Measurements from ENCODE around the gene IFI44.

IFI44 gene, protein sequence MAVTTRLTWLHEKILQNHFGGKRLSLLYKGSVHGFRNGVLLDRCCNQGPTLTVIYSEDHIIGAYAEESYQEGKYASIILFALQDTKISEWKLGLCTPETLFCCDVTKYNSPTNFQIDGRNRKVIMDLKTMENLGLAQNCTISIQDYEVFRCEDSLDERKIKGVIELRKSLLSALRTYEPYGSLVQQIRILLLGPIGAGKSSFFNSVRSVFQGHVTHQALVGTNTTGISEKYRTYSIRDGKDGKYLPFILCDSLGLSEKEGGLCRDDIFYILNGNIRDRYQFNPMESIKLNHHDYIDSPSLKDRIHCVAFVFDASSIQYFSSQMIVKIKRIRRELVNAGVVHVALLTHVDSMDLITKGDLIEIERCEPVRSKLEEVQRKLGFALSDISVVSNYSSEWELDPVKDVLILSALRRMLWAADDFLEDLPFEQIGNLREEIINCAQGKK

DNA sequence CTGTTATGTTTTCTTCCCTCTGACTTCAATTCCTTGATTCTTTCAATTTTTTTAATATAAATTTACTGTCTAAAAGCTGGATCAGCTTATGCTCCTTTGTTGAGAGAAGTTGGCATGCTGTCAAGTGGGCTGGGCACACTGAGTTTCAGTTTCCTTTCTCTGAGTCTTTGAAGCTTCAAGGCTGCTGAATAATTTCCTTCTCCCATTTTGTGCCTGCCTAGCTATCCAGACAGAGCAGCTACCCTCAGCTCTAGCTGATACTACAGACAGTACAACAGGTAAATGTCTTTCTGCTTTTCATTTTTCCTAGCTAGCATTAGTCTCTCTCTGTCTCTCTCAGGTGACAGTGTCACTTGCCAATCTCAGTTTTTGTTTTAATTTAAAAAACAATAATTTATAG, at the start of gene IFI44:
Gene IFI44 (plus strand): TSS at position 204 of the 400 bp plus-strand sequence. CDS start 365 bp downstream, outside the sequence.
- DNase-seq = peak; percentile 92

DNA sequence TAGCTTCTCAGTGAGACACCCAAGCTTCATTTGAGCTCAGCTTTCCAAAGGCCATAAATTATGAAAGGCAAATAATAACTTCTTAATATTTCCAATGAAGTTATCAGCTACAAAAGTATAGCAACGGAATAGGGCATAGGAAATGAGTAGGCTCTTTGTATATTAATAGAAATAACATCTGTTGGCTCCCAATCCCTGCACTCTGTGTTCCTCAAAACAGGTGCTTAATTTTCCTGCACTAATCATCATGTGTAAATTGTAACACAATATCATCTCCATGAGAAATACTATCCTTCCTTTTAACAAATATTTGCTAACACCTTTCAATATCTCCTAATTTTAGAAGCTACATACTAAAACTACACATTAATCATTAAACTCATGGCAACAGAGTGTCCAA, 48.6 kb upstream of the IFI44 start:
- no peak for DNase-seq

DNA sequence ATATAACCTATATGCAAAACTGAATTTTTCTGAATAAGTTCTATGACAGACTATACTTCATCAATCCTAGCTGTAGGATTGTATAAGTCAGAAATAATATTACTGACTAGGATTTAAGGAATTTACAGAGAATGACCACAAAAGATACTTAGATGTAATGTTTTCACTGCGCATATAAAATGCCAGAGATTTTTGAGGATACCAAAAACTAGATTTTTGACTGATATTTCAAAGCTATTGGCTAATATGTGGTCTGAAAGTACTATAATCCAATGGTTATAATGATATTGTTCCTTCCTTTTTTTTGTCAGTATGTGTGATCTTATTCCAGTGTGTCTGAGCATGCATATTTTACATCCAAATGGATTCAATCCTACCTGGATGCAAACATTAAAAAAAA, 46.4 kb upstream of the IFI44 start:
- no peak for DNase-seq

DNA sequence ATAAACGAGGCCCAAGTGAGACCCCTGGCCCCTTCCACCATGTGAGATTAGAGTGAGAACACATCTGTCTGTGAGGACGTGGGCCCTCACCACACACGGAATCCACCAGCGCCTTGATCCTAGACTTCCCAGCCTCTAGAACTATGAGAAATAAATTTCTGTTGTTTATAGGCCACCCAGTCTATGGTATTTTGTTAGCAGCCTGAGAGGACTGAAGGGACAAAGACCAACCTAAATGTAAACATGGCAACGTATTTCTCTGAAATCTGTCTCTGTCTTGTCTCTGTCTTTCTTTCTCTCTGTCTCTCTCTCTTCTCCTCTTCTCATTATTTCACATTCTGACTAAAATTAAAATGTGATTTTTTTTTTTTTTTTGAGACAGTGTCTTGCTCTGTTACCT, 45.0 kb upstream of the IFI44 start:
- DNase-seq = no peak

DNA sequence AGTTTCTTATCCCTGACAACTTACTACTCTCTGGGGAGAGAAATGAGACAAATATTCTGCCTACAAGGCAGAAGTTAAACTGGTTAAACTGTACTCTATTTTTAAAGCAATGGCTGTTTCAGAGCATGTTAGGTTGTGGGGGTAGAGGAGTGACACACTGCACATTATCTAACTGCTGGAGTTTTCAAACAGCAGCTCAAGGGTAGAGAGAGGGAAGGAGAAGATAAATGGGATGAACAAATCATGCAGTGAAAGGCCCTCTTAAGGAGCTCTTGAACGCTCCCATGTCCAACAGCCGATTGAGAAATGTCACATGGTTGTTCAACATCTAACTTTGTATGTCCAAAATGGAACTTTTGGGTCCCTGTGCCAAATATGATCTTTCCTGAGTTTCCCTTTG, 43.4 kb upstream of the IFI44 start:
- no peak for DNase-seq

DNA sequence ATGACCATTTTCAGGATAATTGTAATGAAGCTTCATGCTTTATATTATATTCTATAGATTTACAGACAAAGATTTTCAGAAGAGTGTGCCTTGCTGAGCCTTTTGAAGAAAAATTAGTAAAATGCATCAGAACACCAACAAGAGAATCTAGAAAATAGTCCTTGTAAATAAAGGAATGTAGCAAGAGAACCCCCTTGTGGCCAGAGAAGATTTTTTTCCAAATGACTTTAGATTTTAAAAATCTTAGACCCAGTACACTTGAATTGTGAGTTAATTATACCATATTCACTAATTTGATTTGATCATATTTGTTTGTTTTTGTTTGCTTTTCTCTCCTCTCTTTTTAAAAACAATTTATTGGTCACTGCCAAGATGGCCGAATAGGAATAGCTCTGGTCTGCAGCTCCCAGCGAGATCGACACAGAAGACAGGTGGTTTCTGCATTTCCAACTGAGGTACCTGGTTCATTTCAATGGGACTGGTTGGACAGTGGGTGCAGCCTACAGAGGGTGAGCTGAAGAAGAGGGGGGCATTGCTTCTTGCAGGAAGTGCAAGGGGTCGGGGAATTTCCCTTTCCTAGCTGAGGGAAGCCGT, 42.2 kb upstream of the IFI44 start:
- peak; percentile 56 for DNase-seq

DNA sequence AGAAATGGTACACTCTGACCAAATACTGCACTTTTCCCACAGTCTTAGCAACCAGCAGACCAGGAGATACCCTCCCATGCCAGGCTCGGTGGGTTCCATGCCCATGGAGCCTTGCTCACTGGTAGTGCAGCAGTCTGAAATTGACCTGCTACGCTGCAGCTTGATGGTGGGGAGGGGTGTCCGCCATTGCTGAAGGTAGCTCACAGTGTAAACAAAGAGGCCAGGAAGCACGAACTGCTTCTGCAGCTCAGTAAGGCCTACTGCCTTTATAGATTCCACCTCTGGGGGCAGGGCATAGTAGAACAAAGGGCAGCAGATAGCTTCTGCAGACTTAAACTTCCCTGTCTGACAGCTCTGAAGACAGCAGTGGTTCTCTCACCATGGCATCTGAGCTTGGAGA, 41.7 kb upstream of the IFI44 start:
- DNase-seq = no peak

DNA sequence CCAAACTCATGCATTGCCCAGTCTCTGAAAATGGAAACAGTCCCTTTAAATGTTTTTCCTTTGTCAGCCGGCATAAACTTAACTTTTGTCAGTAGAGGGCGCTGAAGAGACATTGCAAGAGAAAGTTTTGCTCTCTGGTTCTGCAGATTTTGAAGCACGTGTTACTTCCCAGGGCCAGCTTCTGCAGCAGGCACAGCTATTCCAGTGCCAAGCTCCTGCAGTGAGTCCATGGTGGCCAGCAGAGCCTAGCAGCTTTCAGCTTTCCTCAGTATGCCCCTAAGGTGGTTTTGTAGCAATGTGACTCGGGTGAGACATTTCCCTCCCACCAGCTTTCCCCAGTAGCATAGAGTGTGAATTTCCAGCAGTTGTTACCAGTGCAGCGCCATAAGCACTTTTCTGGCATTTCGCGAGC, 32.0 kb upstream of the IFI44 start:
- peak; percentile 94 for DNase-seq

DNA sequence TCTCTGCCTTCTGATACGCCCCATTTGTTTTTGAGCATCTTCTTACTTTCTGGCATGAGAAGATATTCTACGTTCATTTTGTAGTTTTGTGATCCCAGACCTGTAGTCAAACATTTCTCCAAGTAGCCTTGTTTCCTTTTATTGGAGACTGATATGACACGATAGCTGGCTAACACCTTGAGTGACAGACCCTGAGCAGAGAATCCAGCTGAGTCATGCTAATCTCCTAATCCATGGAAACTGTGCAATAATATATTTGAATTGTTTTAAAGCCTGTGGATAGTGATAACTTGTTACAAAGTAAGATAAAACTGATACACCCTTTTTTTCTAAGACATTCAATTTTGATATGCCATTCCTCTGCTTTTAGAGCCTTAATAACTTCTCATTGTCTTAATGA, 30.6 kb upstream of the IFI44 start:
- DNase-seq = peak; percentile 44

DNA sequence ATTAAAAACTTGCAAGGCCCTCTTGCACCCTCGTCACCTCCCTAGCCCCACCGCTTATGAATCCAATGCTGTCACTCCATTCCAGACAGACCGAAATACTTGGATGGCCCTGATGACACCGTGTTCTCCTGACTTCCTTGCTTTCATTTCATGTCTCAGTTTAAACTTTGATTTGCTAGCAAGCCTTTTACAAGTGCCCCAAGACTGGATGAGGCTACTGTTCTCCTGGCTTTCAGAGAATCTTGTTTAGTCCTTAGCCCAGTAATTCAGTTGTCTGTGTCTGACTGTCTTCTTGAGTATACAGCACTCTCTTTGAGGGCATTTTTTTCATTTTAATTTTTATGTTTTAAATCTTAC, 30.2 kb upstream of the IFI44 start:
- DNase-seq = peak; percentile 18

DNA sequence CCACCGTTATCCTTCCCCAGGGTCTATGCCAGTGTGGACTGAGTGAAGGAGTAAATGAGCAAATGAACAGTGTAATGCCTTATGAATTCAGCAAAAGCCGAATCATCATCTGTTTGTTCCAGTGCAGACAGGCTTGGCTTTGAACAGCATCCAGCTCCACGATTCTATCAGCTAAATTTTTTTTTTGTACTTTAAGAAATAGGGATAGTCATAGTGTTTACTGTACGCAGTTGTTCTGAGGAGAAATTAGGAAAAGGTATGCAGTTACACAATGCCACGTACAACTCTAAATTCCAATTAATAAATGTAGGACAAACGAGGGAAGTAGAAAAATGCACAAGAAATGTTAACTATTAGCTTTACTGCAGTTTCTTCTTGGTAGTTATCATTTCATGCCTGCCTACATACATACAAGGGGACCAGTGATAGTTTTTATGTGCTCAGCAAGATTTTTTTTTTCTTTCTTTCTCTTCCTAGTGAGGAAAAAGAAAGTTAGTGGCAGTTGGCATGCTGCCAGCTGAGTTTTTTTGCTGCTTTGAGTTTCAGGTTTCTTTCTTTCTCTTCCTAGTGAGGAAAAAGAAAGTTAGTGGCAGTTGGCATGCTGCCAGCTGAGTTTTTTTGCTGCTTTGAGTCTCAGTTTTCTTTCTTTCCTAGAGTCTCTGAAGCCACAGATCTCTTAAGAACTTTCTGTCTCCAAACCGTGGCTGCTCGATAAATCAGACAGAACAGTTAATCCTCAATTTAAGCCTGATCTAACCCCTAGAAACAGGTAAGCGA, 29.6 kb upstream of the IFI44 start, which contains the start of gene IFI44L:
Gene IFI44L (plus strand): TSS at position 646 of the 777 bp plus-strand sequence. CDS start 7,468 bp downstream, outside the sequence.
- DNase-seq = peak; percentile 40

DNA sequence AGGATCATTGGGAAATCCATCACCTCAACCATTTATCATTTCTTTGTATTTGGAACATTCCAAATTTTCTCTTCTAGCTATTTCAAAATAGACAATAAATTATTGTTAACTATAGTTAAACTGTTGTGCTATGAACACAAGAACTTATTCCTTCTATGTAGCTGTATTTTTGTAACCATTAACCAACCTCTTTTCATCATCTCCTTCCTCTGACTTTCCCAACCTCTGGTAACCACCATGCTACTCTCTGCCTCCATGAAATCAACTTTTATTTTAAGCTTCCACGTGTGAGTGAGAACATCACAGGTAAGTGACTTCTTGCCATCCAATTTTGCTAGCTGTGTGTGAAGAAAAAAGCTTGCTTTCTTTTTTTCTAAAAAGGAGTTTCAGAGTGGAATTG, 29.0 kb upstream of the IFI44 start:
- DNase-seq = no peak

DNA sequence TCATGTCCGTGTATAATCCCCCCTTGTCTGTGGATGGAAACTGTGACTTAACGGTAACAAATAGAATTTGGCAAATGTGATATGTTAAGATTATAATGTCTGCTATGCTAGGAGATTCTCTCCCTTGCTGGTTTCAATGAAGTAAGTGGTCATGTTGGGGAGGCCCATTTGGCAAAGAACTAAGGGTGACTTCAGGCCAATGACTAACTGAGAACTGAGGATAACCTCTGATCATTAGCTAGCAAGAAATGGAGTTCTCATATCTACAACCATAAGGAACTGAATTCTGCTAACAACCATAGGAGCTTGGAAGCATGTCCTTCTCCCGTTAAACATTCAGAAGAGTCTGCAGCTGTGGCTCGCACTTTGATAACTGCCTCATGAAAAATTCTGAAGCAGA, 27.1 kb upstream of the IFI44 start:
- DNase-seq = no peak

DNA sequence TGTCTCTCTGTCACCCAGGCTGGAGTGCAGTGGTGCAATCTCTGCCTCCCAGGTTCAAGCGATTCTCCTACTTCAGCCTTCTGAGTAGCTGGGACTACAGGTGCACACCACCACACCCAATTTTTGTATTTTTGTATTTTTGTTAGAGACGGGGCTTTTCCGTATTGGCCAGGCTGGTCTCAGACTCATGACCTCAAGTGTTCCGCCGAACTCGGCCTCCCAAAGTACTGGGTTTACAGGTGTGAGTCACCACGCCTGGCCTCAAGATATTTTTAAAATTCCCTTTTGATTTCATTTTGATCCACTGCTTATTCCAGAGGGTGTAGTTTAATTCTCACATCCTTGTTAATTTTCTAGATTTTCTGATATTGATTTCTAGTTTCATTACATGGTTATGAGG, 25.6 kb upstream of the IFI44 start:
- no peak for DNase-seq

DNA sequence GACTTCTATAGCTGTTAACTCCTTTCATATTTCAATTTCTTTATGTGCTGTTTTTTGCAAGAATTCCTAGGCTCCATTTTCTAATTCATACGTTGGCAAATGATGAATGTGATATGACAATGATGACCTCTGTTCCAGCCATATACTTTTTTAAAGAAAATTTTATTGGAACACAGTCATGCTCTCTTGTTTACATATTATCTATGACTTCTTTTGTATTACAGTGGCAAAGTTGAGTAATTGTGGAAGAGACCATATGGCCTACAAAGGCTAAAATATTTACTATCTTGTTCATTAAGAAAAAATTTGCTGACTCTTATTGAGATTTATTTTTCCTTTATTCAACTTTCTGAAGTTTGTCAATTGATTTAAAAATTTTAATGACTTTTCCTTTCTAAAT, 22.3 kb upstream of the IFI44 start:
- no peak for DNase-seq

DNA sequence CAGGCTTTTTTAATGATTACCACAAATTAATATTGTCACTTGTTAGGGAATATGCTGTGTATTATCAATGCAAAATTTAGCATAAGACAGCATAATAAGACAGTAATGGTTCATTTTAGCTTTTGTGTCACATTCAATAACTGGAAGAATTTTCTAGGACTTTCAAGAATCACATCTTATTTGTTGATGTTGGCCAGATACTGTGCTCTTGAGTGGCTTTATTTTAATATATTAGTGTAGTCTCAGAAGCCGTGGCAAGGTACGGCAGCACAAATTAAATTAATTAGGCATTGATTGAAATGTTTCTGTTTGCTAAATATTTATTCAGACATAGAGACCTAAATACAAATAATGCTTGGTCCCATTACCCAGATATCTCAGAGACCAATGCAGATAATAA, 19.0 kb upstream of the IFI44 start:
- no peak for DNase-seq

DNA sequence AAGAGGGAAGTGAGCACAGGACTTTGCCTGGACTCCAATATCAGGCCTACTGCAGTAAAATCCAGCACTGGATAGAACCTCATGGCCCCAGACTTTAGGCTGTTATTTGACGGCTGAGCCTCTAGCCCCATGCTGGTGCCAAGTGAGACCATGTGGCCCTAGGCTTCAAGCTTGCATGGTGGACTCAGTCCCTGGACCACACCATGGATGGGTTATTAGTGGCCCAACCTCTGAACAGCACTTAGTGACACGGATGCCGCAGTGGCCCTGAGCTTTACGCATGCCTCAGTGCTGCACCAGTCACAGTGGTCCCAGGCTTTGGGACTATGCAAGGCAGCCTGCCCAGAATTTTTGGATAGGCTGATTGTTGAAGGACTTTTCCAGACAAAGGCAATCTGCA, 16.4 kb upstream of the IFI44 start:
- no peak for DNase-seq

DNA sequence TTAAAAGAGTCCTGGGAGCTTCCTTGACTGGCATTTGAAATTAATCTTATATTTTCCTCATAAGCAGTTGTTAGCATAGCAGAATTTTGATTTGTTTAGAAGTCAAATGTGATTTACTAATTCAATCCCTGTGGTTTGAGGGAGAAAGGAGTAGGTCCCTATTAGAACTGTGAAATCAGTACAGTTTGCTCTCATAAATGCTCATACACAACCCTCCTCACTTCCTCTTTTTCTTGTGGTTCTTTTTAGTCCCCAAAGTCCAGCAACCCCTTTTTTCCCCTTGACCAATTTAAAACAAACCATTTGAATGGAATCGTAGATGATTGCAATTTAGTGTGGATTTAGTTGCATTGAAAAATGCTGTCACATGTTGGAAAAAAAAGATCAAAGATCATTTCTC, 9.2 kb upstream of the IFI44 start:
- DNase-seq = peak; percentile 31

DNA sequence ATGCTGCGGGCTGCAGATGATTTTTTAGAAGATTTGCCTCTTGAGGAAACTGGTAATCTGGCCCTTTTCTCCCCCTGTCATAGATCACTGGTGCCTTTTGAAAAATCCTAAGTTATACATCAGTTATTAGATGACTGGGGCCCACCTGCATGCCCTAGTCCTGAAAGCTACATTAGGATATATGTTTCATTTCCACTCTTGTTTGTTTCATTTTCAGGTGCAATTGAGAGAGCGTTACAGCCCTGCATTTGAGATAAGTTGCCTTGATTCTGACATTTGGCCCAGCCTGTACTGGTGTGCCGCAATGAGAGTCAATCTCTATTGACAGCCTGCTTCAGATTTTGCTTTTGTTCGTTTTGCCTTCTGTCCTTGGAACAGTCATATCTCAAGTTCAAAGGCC, 8.1 kb upstream of the IFI44 start:
- no peak for DNase-seq

DNA sequence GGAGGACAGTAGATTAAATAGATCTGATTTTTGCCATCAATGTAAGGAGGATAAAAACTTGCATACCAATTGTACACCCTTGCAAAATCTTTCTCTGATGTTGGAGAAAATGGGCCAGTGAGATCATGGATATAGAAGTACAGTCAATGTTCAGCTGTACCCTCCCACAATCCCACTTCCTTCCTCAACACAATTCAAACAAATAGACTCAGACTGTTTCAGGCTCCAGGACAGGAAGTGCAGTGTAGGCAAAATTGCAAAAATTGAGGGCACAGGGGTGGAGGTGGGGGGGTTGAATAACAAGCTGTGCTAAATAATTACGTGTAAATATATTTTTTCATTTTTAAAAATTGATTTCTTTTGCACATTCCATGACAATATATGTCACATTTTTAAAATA, 3.9 kb upstream of the IFI44 start:
- DNase-seq = peak; percentile 60

DNA sequence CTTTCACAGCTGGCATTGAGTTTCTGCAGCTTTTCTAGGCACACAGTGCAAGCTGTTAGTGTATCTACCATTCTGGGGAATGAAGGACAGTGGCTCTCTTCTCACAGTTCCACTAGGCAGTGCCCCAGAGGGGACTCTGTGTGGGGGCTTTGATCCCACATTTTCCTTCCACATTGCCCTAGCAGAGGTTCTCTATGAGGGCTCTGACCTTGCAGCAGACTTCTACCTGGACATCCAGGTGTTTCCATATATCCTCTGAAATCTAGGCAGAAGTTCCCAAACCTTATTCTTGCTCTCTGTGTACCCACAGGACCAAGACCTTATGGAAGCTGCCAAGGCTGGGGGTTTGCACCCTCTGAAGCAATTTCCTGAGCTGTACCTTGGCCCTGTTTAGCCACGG, 2.4 kb upstream of the IFI44 start:
- DNase-seq = no peak

DNA sequence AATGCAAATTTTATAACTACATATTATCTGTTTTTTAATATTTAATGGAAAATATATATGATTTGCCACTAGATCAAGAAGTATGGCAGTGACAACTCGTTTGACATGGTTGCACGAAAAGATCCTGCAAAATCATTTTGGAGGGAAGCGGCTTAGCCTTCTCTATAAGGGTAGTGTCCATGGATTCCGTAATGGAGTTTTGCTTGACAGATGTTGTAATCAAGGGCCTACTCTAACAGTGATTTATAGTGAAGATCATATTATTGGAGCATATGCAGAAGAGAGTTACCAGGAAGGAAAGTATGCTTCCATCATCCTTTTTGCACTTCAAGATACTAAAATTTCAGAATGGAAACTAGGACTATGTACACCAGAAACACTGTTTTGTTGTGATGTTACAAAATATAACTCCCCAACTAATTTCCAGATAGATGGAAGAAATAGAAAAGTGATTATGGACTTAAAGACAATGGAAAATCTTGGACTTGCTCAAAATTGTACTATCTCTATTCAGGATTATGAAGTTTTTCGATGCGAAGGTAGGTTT, 556 bp downstream of the IFI44 start:
- DNase-seq = peak; percentile 41

DNA sequence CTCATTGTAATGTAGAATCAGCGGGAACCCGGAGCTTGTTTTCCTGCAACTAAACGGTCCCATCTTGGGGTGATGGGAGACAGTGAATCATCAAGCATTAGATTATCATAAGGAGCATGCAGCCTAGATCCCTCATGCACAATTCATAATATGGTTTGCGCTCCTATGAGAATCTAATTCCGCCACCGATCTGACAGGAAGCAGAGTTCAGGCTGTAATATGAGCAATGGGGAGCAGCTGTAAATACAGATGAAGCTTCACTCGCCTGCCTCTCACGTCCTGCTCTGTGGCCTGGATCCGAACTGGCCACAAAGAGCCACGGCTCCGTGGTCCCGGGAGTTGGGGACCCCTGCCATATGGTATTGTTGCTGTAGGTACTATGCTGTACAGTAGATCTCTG, 1.6 kb downstream of the IFI44 start:
- DNase-seq = peak; percentile 58
